GM18502 (cell line): ENCODE results near the gene MAML1.
"Not testable (repeated sequence)": the region's sequence is repeated elsewhere in the genome, so short reads cannot be mapped to it uniquely, and the experiment has no call there.

Experiments
- ATAC-seq: cut with Tn5 transposase; IDR thresholded peaks from one replicate; pipeline ENCODE4 v1.9.1; 2021; ENCODE audit warnings: mild to moderate bottlenecking; ENCODE audit not compliant: unreplicated experiment, poor library complexity

The MAML1 gene, protein sequence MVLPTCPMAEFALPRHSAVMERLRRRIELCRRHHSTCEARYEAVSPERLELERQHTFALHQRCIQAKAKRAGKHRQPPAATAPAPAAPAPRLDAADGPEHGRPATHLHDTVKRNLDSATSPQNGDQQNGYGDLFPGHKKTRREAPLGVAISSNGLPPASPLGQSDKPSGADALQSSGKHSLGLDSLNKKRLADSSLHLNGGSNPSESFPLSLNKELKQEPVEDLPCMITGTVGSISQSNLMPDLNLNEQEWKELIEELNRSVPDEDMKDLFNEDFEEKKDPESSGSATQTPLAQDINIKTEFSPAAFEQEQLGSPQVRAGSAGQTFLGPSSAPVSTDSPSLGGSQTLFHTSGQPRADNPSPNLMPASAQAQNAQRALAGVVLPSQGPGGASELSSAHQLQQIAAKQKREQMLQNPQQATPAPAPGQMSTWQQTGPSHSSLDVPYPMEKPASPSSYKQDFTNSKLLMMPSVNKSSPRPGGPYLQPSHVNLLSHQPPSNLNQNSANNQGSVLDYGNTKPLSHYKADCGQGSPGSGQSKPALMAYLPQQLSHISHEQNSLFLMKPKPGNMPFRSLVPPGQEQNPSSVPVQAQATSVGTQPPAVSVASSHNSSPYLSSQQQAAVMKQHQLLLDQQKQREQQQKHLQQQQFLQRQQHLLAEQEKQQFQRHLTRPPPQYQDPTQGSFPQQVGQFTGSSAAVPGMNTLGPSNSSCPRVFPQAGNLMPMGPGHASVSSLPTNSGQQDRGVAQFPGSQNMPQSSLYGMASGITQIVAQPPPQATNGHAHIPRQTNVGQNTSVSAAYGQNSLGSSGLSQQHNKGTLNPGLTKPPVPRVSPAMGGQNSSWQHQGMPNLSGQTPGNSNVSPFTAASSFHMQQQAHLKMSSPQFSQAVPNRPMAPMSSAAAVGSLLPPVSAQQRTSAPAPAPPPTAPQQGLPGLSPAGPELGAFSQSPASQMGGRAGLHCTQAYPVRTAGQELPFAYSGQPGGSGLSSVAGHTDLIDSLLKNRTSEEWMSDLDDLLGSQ

DNA sequence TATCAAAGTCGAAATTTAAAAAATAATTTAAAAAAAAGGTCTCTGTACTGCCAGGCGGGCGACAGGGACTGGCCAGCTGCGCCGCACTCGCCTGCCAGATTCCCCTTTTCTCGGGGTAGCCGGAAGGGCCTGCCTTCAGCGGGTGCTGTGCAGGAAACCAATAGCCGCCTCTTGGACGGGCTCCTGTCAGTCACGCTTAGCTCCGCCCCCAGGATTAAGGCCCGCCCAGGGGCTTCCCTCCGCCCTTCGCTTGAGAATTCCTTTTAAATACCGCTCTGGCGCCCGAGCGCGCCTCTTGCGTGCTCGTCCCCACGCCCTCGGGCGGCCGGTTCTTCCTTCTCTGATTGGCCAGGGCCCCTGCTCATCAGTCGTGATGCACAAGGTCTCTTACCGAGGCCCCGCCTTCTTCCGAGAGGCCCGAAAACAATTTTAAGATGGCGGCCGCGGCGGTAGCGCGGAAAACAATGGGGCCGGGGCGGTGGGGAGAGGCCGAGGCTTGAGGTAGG, at the start of gene MAML1:
Gene MAML1 (plus strand): TSS at position 411 of the 506 bp plus-strand sequence. CDS start 291 bp downstream, outside the sequence.
- ATAC-seq = peak; percentile 95

DNA sequence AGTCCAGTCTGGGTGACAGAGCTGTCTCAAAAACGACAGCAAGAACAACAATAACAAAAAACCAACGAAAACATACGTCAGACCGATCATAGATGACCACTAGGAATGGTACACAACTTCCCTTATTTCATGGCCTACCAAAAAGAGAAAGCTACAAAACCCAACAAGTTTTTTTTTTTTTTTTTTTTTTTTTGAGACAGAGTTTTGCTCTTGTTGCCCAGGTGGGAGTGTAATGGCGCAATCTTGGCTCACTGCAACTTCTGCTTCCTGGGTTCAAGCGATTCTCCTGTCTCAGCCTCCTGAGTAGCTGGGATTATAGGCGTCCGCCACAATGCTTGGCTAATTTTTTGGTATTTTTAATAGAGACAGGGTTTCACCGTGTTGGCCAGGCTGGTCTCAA, 43.4 kb upstream of the MAML1 start:
- ATAC-seq = not testable (repeated sequence)

DNA sequence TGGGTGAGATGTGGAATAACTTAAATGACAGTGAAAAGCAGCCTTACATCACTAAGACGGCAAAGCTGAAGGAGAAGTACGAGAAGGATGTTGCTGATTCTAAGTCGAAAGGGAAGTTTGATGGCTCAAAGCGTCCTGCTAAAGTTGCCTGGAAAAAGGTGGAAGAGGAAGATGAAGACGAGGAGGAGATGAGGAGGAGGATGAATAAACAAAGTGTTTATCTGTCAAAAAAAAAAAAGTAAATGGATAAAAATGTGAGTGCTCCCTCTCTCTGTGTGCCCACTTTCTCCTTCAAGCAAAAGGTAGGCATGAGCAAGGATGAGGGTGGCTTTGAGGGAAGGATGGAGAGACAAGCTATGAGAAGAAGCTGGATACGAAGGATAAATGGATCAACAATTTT, 38.1 kb upstream of the MAML1 start:
- ATAC-seq = no peak

DNA sequence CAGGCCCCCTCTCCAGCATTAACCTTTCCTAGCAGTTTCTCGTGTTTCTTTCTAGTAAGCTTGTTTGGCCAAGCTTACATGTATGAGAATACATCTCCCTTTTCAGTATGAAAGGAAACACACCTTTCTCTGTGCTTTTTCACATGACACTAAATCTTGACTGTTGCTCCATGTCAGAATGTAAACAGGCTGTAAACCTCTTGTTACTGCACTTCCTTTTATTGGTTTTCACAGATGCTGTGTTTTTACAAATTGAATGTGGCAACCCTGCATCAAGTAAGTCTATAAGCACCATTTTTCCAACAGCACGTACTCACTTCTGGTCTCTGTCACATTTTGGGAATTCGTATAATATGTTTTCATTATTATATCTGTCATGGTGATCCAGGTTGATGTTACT, 36.0 kb upstream of the MAML1 start:
- no peak for ATAC-seq

DNA sequence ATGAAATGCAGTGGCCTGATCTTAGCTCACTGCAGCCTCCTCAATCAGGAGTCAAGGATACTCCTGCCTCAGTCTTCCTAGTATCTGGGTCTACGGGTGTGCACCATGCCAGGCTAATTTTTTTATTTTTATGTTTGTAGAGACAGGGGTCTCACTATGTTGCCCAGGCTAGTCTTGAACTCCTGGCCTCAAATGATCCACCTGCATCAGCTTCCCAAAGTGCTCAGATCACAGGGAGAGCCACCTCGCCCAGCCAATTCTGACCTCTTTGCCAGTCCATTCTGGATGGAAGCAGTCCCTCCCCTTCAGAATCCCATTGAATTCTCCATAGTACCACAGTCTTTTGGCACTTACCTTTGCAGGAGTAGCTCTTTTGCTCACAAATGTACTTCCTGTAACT, 35.5 kb upstream of the MAML1 start:
- no peak for ATAC-seq

DNA sequence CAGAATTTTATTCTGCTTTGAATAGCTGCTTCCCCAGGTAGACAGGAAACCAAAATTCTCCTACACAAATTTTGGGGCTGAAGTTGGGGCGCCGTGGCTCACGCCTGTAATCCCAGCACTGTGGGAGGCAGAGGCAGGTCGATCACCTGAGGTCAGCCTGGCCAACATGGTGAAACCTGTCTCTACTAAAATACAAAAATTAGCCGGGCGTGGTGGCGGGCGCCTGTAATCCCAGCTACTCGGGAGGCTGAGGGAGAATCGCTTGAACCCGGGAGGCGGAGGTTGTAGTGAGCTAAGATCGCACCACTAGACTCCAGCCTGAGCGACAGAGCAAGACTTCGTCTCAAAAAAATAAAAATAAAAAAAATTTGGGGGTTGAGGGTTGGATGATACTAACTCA, 35.1 kb upstream of the MAML1 start:
- not testable (repeated sequence) for ATAC-seq

DNA sequence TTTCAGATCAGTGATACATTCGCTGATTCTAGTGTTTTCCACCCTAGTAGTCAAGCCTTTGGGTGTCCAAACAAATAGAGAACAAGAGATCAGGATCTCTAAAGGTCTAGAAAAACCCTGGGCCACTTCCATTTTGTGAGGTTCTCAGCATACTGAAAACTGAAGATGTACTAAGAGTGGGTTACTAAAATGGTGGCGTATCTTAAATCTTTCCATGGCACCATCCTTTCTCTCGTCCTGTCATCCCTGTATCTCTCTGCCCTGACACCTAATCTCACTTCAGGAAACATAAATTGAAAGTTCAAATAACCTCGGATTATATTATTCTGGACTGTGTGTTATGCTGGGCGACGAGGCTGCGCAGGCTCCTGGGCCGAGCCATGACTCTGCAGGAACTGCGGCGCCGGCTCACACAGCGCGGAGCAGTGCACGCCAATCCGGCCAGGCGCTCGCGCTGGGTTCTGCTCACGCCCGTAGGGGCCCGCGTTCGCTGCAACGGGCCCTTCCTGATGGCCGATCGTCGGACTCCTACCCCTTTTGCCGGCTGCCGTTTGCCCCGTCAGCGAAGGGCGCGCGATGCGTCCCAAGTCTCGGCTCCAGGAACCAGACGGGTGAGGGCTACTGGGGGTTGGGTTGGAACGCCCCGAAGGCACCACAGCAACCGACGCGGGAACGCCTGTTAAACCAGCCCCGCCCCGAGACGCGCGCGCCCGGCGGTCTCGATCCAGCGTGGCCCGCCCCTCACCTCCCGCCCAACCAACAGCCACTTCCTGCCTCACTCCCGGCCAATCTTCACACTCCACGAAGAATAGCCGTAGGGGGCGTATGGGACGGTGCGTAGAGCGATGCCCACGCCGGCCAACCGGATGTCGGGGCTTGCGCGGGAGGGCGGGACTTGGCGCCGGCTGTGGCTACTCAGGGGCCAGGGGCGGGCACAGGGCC, 34.4 kb upstream of the MAML1 start:
- peak; percentile 89 for ATAC-seq

DNA sequence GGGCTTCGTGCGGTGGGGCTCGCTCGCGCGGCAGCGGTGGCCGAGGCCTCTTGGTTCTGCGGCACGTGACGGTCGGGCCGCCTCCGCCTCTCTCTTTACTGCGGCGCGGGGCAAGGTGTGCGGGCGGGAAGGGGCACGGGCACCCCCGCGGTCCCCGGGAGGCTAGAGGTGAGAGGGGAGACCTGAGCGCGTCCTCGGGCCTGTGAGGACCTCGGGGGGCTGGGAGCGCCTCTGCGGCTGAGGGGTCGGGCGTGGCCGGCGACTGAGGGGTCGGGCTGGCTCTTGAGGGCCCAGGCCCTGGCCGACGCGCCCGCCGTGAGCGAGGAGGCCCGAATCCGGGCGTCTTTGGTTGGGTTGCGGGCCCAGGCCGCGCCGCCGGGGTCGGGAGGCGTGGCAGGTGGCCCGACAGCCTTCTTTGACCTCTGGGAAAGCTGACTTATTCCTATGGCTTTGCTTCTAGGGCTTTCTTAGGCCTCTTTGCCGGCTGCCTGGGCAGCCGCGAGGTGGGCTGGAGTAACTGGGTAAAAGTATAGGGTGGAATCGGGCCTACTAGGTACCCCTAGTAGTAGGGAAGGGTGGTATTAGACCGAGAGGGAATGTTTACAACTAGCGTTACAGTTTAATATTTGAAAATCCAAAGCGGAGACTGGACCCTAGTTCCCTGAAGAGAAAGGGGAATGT, 33.5 kb upstream of the MAML1 start, which contains the start of gene CANX:
Gene CANX (plus strand): TSS at position 33 of the 681 bp plus-strand sequence. CDS start 6,715 bp downstream, outside the sequence.
- ATAC-seq = no peak

DNA sequence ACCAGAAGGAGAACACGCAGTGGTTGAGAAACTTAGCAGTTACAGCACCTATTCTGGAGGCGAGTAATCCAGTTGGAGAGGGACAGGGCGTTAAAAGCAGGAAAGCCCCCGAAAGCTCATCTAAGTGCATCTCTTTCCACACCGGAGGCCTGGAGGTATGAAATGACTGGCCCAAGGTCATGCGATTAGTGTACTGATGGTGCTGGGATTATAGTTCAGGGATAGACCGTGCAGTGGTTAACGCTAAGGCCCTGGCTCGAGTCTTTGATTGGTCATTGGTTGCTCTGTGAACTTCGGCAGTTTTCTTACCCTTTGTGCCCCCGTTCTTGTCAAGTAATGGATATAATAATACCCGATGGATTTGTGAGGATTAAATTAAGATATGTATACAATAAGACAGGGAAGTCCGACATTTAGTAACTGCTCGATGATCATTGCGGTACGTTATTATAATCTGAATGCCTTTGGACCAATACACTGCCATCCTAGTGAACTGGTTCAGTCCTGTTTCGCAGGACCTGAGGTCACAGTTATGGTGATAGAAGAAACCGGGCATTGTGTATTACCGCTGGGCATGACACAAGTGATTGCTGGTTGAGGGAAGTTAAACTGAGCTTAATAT, 32.9 kb upstream of the MAML1 start:
- no peak for ATAC-seq

DNA sequence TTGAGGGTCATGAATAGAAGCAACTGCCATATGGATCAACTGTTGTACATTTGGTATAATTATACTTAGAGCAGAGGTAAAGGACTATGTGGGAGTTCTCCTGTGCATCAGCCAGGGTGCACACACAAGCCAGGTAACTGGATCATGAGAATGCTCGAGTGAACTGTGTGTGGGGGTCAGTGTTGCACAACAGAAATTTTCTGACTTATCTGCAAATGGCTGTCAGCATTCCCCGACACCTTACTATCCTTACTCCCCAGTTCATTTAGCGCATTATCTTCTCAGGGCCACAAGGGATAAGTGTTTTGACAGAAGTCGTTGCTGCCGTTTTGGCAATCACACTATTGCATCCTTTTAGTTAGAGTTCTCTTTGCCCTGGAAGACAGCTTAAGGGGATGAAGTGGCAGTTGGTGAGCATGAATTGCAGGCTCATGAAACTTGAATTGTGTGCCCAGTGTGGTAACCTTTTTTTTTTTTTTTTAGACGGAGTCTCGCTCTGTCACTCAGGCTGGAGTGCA, 32.2 kb upstream of the MAML1 start:
- no peak for ATAC-seq

DNA sequence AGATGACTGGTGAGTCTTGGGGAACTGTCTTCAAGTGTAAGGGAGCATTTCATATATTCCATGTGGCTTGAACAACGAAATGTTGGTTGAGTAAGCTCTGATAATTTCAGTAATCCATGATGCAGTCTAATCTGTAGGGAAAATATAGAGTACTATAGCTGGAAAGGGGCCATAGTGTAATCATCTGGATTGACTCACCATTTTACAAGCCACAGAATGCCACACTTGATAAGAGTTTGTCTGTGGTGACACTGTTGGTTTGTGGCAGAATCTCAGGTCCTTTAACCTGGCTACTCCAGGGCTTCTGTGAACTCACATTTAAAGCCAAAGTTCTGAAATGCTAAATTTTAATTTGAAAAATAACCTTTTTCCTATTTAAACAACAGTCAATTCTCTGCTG, 16.3 kb upstream of the MAML1 start:
- ATAC-seq = no peak

DNA sequence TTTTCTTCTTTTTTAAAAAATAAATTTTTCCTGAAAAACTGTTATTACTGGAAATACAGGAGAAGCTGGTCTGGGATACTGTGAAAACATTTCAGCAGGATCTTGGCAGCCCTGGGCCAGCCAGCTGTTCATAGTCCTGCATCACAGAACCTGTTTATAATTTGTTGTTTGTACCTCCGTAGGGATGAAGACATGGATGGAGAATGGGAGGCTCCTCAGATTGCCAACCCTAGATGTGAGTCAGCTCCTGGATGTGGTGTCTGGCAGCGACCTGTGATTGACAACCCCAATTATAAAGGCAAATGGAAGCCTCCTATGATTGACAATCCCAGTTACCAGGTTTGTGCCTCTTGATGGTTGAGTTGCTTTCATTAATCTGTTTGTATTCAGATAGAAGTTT, 12.4 kb upstream of the MAML1 start:
- no peak for ATAC-seq

DNA sequence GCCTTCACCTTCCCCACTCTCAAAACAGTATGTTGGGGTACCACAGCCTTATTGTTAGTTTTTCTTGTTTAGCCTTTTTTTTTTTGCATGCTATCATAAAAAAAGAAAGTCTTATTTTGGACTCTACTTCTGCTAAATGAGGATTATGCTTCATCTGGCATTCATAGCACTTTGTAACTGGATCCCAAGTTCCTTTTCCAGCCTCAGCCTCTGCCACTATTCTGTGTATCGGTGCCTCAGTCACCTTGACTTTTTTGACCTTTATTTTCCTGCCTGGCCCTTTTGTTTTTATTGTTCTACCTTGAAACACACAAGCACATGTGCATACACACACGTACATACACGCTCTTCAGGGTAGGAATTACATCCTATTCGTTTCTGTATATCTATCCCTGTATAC, 8.5 kb upstream of the MAML1 start:
- ATAC-seq = no peak

DNA sequence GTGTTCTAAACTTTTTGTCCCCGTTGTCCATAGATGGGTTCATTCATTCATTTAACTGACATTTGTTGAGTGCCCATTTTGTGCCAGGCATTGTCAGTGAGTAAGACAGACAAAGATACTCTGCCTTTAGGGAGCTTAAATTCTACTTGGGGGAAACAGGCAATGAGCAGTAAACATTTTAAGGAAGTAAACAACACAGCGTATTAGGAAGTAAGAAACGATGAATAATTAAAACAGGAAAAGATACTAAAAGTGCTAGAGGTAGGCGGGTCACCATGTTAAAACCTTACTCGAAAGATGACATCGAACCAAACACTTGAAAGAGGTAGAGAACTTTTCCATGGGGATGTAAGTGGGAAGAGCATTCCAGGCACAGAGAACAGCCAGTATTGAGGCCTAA, 5.5 kb upstream of the MAML1 start:
- ATAC-seq = no peak

DNA sequence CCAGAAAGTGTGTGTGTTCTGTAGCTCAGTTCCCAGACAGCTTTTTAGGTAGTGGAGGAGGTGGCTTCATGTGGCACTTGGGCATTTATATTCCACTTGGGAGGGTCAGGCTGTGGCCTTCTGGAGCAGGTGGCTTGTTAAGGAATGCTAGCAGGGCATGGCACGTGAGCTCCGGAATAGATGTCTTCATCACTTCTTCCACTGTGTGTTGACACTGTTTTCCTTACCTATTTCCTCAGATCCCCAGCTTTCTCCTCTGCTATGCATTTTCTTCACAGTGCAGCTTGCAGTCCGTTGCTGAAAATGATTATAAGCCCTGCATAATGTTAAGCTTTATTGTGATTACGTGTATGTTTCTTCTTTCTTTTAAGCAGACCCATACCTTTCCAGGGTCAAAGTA, 3.3 kb upstream of the MAML1 start:
- ATAC-seq = no peak

DNA sequence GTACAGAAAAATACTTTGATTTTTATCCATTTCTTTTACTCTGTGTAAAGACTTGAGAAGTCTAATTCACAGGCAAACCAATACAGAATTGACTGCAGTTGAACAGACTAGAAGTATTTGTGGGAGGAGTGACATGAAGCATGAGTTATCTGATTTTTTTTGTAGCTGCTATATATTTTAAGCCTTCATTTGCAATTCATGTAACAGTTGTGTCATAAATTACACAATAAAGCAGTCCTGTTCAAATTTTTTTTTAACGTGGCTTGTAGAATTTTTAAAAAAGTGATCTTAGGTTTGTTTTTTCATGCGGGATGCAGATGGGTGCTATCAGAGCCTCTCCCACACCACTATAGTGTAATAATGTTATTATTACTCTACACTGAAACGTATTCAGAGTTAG, 2.9 kb upstream of the MAML1 start:
- no peak for ATAC-seq

DNA sequence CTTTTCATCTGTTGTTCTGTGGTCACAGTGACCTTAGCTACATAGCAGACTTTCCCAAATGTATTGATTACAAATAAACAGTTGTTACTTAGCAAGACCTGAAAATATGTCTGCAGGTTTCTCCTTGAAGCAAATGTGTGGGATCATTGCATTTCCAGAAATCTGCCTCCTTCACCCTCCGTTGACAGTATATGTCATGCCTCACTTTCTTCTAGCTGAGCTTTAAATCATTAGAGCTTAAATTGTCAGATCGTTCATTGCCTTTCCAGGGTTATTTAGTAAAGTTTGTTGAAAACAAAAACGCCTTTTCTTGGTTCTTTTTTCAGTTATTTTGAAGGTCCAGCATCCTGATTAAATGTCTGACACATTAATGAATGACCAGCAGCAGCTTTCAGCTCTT, 2.3 kb upstream of the MAML1 start:
- ATAC-seq = no peak

DNA sequence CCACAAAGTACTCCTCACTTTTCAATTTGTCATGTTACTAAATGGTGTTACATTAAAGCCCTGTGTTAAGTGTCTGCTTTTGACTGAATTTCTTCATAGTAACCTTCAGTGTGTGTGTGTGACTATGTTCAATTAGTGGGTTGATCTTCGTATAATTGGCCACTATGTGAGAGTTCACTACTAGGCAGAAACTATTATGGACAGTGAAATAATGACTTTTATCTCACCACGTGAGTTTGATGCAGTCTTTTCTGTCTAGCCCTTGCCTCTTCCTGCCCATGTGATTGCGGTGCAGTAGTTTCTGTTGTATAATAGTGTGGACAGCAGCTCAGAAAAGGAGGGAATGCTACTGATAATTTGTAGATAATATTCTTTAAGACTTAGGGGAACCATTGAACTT, 1.8 kb upstream of the MAML1 start:
- no peak for ATAC-seq
